ENCODE results near the gene OXLD1. TPM values are rescaled to one million over a fixed set of nuclear protein-coding genes. Genes with fewer than 3 reads are reported as not detected.

OXLD1 gene
- total RNA-seq, 1 donor from 2014 or later, result 24.7 TPM

DNA sequence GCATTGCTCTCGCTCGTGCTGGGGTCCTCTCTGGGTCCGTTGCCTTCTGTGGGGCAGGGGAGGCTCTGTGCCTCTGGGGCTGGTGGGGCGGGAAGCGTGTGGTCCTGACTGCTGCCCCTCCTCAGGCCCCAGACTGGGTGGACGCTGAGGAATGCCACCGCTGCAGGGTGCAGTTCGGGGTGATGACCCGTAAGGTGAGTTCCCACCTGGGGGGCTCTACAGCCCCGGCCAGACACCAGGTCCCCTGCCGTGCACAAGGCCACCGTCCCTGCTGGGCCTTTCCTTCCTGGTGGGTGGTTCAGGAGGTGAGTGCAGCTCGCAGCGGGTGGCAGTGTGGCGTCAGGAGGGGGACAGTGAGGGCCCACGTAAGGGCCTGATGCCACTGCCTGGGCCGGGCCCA lies 24.1 kb upstream of the OXLD1 start:
- Mint-ChIP-seq H3K27ac (ENCODE audit: unreplicated experiment) (no peak overlapping the region), H3K4me1 (ENCODE audit: low read depth, unreplicated experiment) (peaks cover 15% of the 10 kb centered on the region), H3K27me3 (ENCODE audit: unreplicated experiment) (no peaks in the 10 kb centered on the region), H3K9me3 (ENCODE audit: unreplicated experiment) (peaks cover 19% of the 10 kb centered on the region), H3K4me3 (ENCODE audit: unreplicated experiment) (no peak overlapping the region), H3K36me3 (ENCODE audit: unreplicated experiment) (no peaks in the 10 kb centered on the region)
- no peak for DNase-seq
- TF ChIP-seq, protein P1, sequence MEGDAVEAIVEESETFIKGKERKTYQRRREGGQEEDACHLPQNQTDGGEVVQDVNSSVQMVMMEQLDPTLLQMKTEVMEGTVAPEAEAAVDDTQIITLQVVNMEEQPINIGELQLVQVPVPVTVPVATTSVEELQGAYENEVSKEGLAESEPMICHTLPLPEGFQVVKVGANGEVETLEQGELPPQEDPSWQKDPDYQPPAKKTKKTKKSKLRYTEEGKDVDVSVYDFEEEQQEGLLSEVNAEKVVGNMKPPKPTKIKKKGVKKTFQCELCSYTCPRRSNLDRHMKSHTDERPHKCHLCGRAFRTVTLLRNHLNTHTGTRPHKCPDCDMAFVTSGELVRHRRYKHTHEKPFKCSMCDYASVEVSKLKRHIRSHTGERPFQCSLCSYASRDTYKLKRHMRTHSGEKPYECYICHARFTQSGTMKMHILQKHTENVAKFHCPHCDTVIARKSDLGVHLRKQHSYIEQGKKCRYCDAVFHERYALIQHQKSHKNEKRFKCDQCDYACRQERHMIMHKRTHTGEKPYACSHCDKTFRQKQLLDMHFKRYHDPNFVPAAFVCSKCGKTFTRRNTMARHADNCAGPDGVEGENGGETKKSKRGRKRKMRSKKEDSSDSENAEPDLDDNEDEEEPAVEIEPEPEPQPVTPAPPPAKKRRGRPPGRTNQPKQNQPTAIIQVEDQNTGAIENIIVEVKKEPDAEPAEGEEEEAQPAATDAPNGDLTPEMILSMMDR (IDR thresholded peaks at IDR 0.05; ENCODE audit: partially characterized antibody, unreplicated experiment), result no peak

GRCh38 chr17:81690066-81690465 lies 23.7 kb upstream of the OXLD1 start:
- peak overlapping the region; percentile 88 for H3K27ac Mint-ChIP-seq (ENCODE audit: unreplicated experiment)
- H3K9me3 Mint-ChIP-seq (ENCODE audit: unreplicated experiment), result peaks cover 19% of the 10 kb centered on the region
- H3K4me1 Mint-ChIP-seq (ENCODE audit: low read depth, unreplicated experiment), result peaks cover 15% of the 10 kb centered on the region
- DNase-seq, result no peak
- no peaks in the 10 kb centered on the region for H3K27me3 Mint-ChIP-seq (ENCODE audit: unreplicated experiment)
- peak overlapping the region; percentile 38 for H3K4me3 Mint-ChIP-seq (ENCODE audit: unreplicated experiment)
- H3K36me3 Mint-ChIP-seq (ENCODE audit: unreplicated experiment), result no peaks in the 10 kb centered on the region
- TF ChIP-seq, protein P1 (IDR thresholded peaks at IDR 0.05; ENCODE audit: partially characterized antibody, unreplicated experiment), result no peak

GRCh38 chr17:81688616-81689015 lies 22.2 kb upstream of the OXLD1 start:
- peaks cover 1% of the 10 kb centered on the region for H3K27me3 Mint-ChIP-seq (ENCODE audit: unreplicated experiment)
- H3K27ac Mint-ChIP-seq (ENCODE audit: unreplicated experiment), result peak overlapping the region; percentile 88
- H3K9me3 Mint-ChIP-seq (ENCODE audit: unreplicated experiment), result peaks cover 21% of the 10 kb centered on the region
- no peak for DNase-seq
- TF ChIP-seq, protein P1 (IDR thresholded peaks at IDR 0.05; ENCODE audit: partially characterized antibody, unreplicated experiment), result no peak
- H3K4me1 Mint-ChIP-seq (ENCODE audit: low read depth, unreplicated experiment), result peaks cover 17% of the 10 kb centered on the region
- H3K36me3 Mint-ChIP-seq (ENCODE audit: unreplicated experiment), result no peaks in the 10 kb centered on the region
- H3K4me3 Mint-ChIP-seq (ENCODE audit: unreplicated experiment), result peak overlapping the region; percentile 4

- TF ChIP-seq, protein P1 (IDR thresholded peaks at IDR 0.05; ENCODE audit: partially characterized antibody, unreplicated experiment), result no peak
- H3K9me3 Mint-ChIP-seq (ENCODE audit: unreplicated experiment), result peaks cover 22% of the 10 kb centered on the region
- peak overlapping the region; percentile 88 for H3K27ac Mint-ChIP-seq (ENCODE audit: unreplicated experiment)
- DNase-seq, result peak; percentile 47
- H3K4me3 Mint-ChIP-seq (ENCODE audit: unreplicated experiment), result peak overlapping the region; percentile 55
- H3K27me3 Mint-ChIP-seq (ENCODE audit: unreplicated experiment), result peaks cover 2% of the 10 kb centered on the region
- H3K36me3 Mint-ChIP-seq (ENCODE audit: unreplicated experiment), result no peaks in the 10 kb centered on the region
- peaks cover 17% of the 10 kb centered on the region for H3K4me1 Mint-ChIP-seq (ENCODE audit: low read depth, unreplicated experiment)
Measured at GRCh38 chr17:81687770-81688541, 21.6 kb upstream of the OXLD1 start.

DNA sequence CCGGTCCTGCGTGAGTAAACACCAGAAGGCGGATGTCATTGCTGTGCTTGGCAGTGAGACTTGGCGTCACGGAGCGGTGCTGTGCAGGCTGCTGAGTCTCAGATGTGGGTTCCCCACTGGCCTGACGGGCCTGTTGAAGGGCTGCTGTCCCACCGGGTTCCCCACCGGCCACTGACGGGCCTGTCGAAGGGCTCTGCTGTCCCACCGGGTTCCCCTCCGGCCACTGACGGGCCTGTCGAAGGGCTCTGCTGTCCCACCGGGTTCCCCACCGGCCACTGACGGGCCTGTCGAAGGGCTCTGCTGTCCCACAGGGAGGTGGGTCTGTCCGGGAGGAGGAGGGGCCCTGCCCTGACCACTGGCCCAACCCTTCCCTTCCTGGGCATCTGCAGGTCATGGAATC lies 20.2 kb upstream of the OXLD1 start:
- no peaks in the 10 kb centered on the region for H3K36me3 Mint-ChIP-seq (ENCODE audit: unreplicated experiment)
- no peak for DNase-seq
- H3K27me3 Mint-ChIP-seq (ENCODE audit: unreplicated experiment), result peaks cover 2% of the 10 kb centered on the region
- peak overlapping the region; percentile 33 for H3K27ac Mint-ChIP-seq (ENCODE audit: unreplicated experiment)
- peaks cover 22% of the 10 kb centered on the region for H3K4me1 Mint-ChIP-seq (ENCODE audit: low read depth, unreplicated experiment)
- peak overlapping the region; percentile 49 for H3K4me3 Mint-ChIP-seq (ENCODE audit: unreplicated experiment)
- peaks cover 16% of the 10 kb centered on the region for H3K9me3 Mint-ChIP-seq (ENCODE audit: unreplicated experiment)
- TF ChIP-seq, protein P1 (IDR thresholded peaks at IDR 0.05; ENCODE audit: partially characterized antibody, unreplicated experiment), result no peak
